H1 (cell line): ENCODE results near the gene ROGDI. TPM values are rescaled to one million over a fixed set of nuclear protein-coding genes. Genes with fewer than 3 reads are reported as not detected.

ENCODE experiments used
- BRCA1 ChIP-seq: IDR thresholded peaks from 2 replicates; pipeline ENCODE4 v1.6.1; 2012; ENCODE audit warnings: low read depth, low read length, improper control_type of control experiment
- CHD1 ChIP-seq: IDR thresholded peaks from 2 replicates; pipeline ENCODE4 v1.6.1; 2012; ENCODE audit warnings: low read depth, low read length, improper control_type of control experiment
- CTBP2 ChIP-seq: IDR thresholded peaks from 2 replicates; pipeline ENCODE4 v1.7.0; 2011; ENCODE audit warnings: borderline replicate concordance, mild to moderate bottlenecking, moderate library complexity, mixed read lengths, low read length; ENCODE audit not compliant: insufficient read depth, insufficient read length
- EGR1 ChIP-seq: IDR thresholded peaks from 2 replicates; pipeline ENCODE4 v1.6.1; 2011; ENCODE audit warnings: low read depth, low read length, borderline replicate concordance
- HDAC6 ChIP-seq: IDR thresholded peaks from one replicate; pipeline ENCODE4 v1.7.1; 2012; ENCODE audit warnings: low read depth, mild to moderate bottlenecking, inconsistent platforms, low read length, moderate library complexity
- POLR2A ChIP-seq, 2 experiments: IDR thresholded peaks; 1 replicate in 1 of 2; 2 replicates in 1 of 2; pipeline ENCODE4 v1.6.1; 2011; ENCODE audit warnings: low read depth in 2 of 2, low read length in 2 of 2, mild to moderate bottlenecking in 2 of 2; ENCODE audit errors: control extremely low read depth in 1 of 2
- RAD21 ChIP-seq, 2 experiments: IDR thresholded peaks in 1 of 2; conservative IDR thresholded peaks in 1 of 2; 2 replicates each; pipeline ENCODE4 v1.6.1; 2011; ENCODE audit warnings: low read depth in 2 of 2, low read length in 2 of 2, improper control_type of control experiment in 1 of 2, inconsistent platforms in 1 of 2, mild to moderate bottlenecking in 1 of 2, moderate library complexity in 1 of 2
- SAP30 ChIP-seq: fragments of 300-600 bp; sonication (generic); IDR thresholded peaks from 2 replicates; pipeline ENCODE4 v1.7.1; 2012; ENCODE audit warnings: low read length, moderate library complexity, mild to moderate bottlenecking, inconsistent platforms; ENCODE audit not compliant: insufficient read depth, insufficient replicate concordance
- SIX5 ChIP-seq: IDR thresholded peaks from 2 replicates; pipeline ENCODE4 v1.6.1; 2011; ENCODE audit warnings: mild to moderate bottlenecking, low read depth, low read length
- TBP ChIP-seq: IDR thresholded peaks from 2 replicates; pipeline ENCODE4 v1.6.1; 2011; ENCODE audit warnings: low read depth, low read length, improper control_type of control experiment
- YY1 ChIP-seq: IDR thresholded peaks from 2 replicates; pipeline ENCODE4 v1.6.1; 2011; ENCODE audit warnings: low read depth, mild to moderate bottlenecking, low read length
- polyA plus RNA-seq, 7 experiments: library from polyadenylated mRNA; depleted of rRNA in 3 of 7; stranded (reverse) in 5 of 7; unstranded in 2 of 7; fragments of >200 nt in 5 of 7; fragments of 200-250 nt in 2 of 7; gene quantifications; 1 replicate in 5 of 7; 2 replicates in 1 of 7; 4 replicates in 1 of 7; pipeline versions ENCODE4 v1.2.1 to v1.2.3, GENCODE V29; 2011 to 2013; ENCODE audit warnings: missing spikeins in 2 of 7, mixed read lengths in 2 of 7
- total RNA-seq: library from RNA; stranded (reverse); fragmentation: NEBNext Ultra II Directional; extraction: Animal tissue kit (Norgen Biotek cat#: 25700); gene quantifications from 2 replicates; pipeline ENCODE4 v1.2.1, GENCODE V29; 2021

ROGDI gene
- total and polyA plus RNA-seq, 2 of the 8 experiments (the other 6 are each of a cell fraction or from before 2014, with no cell fraction given), result 27.4 to 68.4 TPM

- TF ChIP-seq EGR1 (no peak), RAD21 (IDR thresholded peaks at IDR 0.05 in 1 of 2, conservative IDR thresholded peaks at IDR 0.05 in 1 of 2; ENCODE audit: low read depth in 2 of 2, low read length in 2 of 2) (no peak), CHD1 (no peak), BRCA1 (no peak), SAP30 (no peak), TBP (no peak), HDAC6 (no peak), SIX5 (no peak), CTBP2 (no peak), POLR2A (IDR thresholded peaks at IDR 0.05; ENCODE audit: control extremely low read depth in 1 of 2, low read depth in 2 of 2, low read length in 2 of 2) (no peak), YY1 (no peak)
Observed at GRCh38 chr16:4765511-4766474, 36.6 kb downstream of the ROGDI start (continued).
